IMR-90 (cell line): ENCODE measurements around the gene PPARD. TPM values are rescaled to one million over a fixed set of nuclear protein-coding genes. Genes with fewer than 3 reads are reported as not detected.

ENCODE experiments used
- ATAC-seq: fragments of 200-7000 bp; cut with Tn5 transposase; 2 replicates; pipeline ENCODE4 v1.9.1; 2020; ENCODE audit warnings: low read depth, mild to moderate bottlenecking, moderate library complexity
- BruUV-seq: library from RNA; stranded (reverse); fragments of 400-500 nt; replicated peaks from 2 replicates; lab custom pipeline; 2021; lab: Mats Ljungman, UMichigan
- CTCF ChIA-PET: fragments of 300-600 bp; formaldehyde crosslinking; extraction: SDS; loops from one replicate; lab custom pipeline; 2021; ENCODE audit warnings: antibody characterized with exemption; lab: Yijun Ruan, JAX
- POLR2A ChIA-PET: fragments of 300-600 bp; sonication (Branson Sonifier 250); formaldehyde crosslinking; loops from one replicate; lab custom pipeline; 2022; ENCODE audit warnings: antibody characterized with exemption; ENCODE audit not compliant: unreplicated experiment; lab: Charles Lee
- DNase-seq: peaks from one replicate; pipeline ENCODE4 v3.0.0; 2013
- H2AFZ ChIP-seq: replicated peaks from 2 replicates; pipeline ENCODE3; 2013; ENCODE audit warnings: low read length, mild to moderate bottlenecking; ENCODE audit not compliant: poor library complexity
- H2AK5ac ChIP-seq: 2 replicates; pipeline ENCODE4 v1.6.1; 2013; ENCODE audit warnings: low read depth, low read length, inconsistent platforms
- H2AK9ac ChIP-seq: replicated peaks from 2 replicates; pipeline ENCODE3; 2013; ENCODE audit warnings: mild to moderate bottlenecking, low read depth, low read length, moderate library complexity; ENCODE audit not compliant: poor library complexity
- H2BK120ac ChIP-seq: 2 replicates; pipeline ENCODE4 v1.6.1; 2013; ENCODE audit warnings: low read depth, low read length, inconsistent platforms
- H2BK15ac ChIP-seq: 3 replicates; pipeline ENCODE4 v1.6.1; 2013; ENCODE audit warnings: low read depth, low read length, inconsistent platforms
- H2BK20ac ChIP-seq: 2 replicates; pipeline ENCODE4 v1.6.1; 2013; ENCODE audit warnings: low read depth, mild to moderate bottlenecking, inconsistent platforms, low read length, moderate library complexity
- H2BK5ac ChIP-seq: 2 replicates; pipeline ENCODE4 v1.6.1; 2013; ENCODE audit warnings: mild to moderate bottlenecking, low read depth, low read length, inconsistent platforms; ENCODE audit not compliant: poor library complexity, severe bottlenecking
- H3K14ac ChIP-seq: replicated peaks from 2 replicates; pipeline ENCODE4 v1.6.1; 2013; ENCODE audit warnings: low read depth, low read length, inconsistent platforms
- H3K18ac ChIP-seq: 2 replicates; pipeline ENCODE4 v1.6.1; 2013; ENCODE audit warnings: low read depth, low read length, control low read depth
- H3K23ac ChIP-seq: 2 replicates; pipeline ENCODE4 v1.6.1; 2013; ENCODE audit warnings: low read depth, low read length, inconsistent platforms
- H3K27ac ChIP-seq: 2 replicates; pipeline ENCODE4 v1.5.1; 2013; ENCODE audit warnings: mild to moderate bottlenecking, control low read depth, low read length; ENCODE audit not compliant: insufficient read depth
- H3K27me3 ChIP-seq: 2 replicates; pipeline ENCODE4 v1.6.1; 2013; ENCODE audit warnings: low read length; ENCODE audit not compliant: control insufficient read depth, insufficient read depth
- H3K36me3 ChIP-seq: 2 replicates; pipeline ENCODE4 v1.6.1; 2013; ENCODE audit warnings: low read length, mixed read lengths; ENCODE audit not compliant: control insufficient read depth, insufficient read depth
- H3K4ac ChIP-seq: 2 replicates; pipeline ENCODE4 v1.6.1; 2013; ENCODE audit warnings: low read depth, low read length, inconsistent platforms
- H3K4me1 ChIP-seq: 2 replicates; pipeline ENCODE4 v1.6.1; 2013; ENCODE audit warnings: low read length, mixed read lengths; ENCODE audit not compliant: control insufficient read depth, insufficient read depth
- H3K4me2 ChIP-seq: 2 replicates; pipeline ENCODE4 v1.6.1; 2013; ENCODE audit warnings: low read depth, mild to moderate bottlenecking, control low read depth, low read length, moderate library complexity
- H3K4me3 ChIP-seq: 2 replicates; pipeline ENCODE4 v1.5.1; 2013; ENCODE audit warnings: low read depth, mild to moderate bottlenecking, control low read depth, low read length, moderate library complexity; ENCODE audit not compliant: insufficient read depth
- H3K56ac ChIP-seq: 2 replicates; pipeline ENCODE4 v1.6.1; 2013; ENCODE audit warnings: low read length, inconsistent platforms; ENCODE audit not compliant: insufficient read depth; ENCODE audit errors: extremely low read depth
- H3K79me1 ChIP-seq, 2 experiments: 2 replicates each; pipeline ENCODE4 v1.6.1; 2013; ENCODE audit warnings: low read length in 2 of 2, inconsistent platforms in 1 of 2, low read depth in 1 of 2
- H3K9ac ChIP-seq: 2 replicates; pipeline ENCODE4 v1.6.1; 2013; ENCODE audit warnings: low read depth, low read length, control low read depth
- H3K9me1 ChIP-seq: 2 replicates; pipeline ENCODE4 v1.6.1; 2013; ENCODE audit warnings: low read length, inconsistent platforms; ENCODE audit not compliant: insufficient read depth
- H3K9me3 ChIP-seq: 2 replicates; pipeline ENCODE4 v1.6.1; 2013; ENCODE audit warnings: low read length; ENCODE audit not compliant: control insufficient read depth, insufficient read depth
- H4K20me1 ChIP-seq: 2 replicates; pipeline ENCODE4 v1.6.1; 2013; ENCODE audit warnings: low read length, inconsistent platforms; ENCODE audit not compliant: insufficient read depth
- H4K5ac ChIP-seq: 2 replicates; pipeline ENCODE4 v1.6.1; 2013; ENCODE audit warnings: mild to moderate bottlenecking, low read depth, low read length, control low read depth
- H4K8ac ChIP-seq, 2 experiments: 2 replicates each; pipeline ENCODE4 v1.6.1; 2013; ENCODE audit warnings: low read depth in 2 of 2, low read length in 2 of 2, control low read depth in 1 of 2, inconsistent platforms in 1 of 2
- H4K91ac ChIP-seq: 2 replicates; pipeline ENCODE4 v1.6.1; 2013; ENCODE audit warnings: low read depth, low read length, inconsistent platforms; ENCODE audit not compliant: insufficient read depth
- CEBPB ChIP-seq: IDR thresholded peaks from 2 replicates; pipeline ENCODE4 v1.6.1; 2012; ENCODE audit warnings: low read depth, low read length, improper control_type of control experiment
- CHD1 ChIP-seq: IDR thresholded peaks from 2 replicates; pipeline ENCODE4 v1.6.1; 2012; ENCODE audit warnings: low read depth, low read length, improper control_type of control experiment
- MAFK ChIP-seq: IDR thresholded peaks from 2 replicates; pipeline ENCODE4 v1.6.1; 2012; ENCODE audit warnings: low read depth, low read length, improper control_type of control experiment
- MAZ ChIP-seq: IDR thresholded peaks from 2 replicates; pipeline ENCODE4 v1.6.1; 2012; ENCODE audit warnings: low read depth, mild to moderate bottlenecking, low read length, improper control_type of control experiment, moderate library complexity, borderline replicate concordance
- MXI1 ChIP-seq: IDR thresholded peaks from 2 replicates; pipeline ENCODE4 v1.6.1; 2012; ENCODE audit warnings: low read depth, mild to moderate bottlenecking, low read length, moderate library complexity, borderline replicate concordance
- POLR2A ChIP-seq: IDR thresholded peaks from 2 replicates; pipeline ENCODE4 v1.6.1; 2012; ENCODE audit warnings: mild to moderate bottlenecking, low read depth, low read length
- RAD21 ChIP-seq: IDR thresholded peaks from 2 replicates; pipeline ENCODE4 v1.6.1; 2012; ENCODE audit warnings: low read length, improper control_type of control experiment
- RCOR1 ChIP-seq: IDR thresholded peaks from 2 replicates; pipeline ENCODE4 v1.6.1; 2012; ENCODE audit warnings: mild to moderate bottlenecking, low read length, improper control_type of control experiment; ENCODE audit not compliant: insufficient replicate concordance
- RFX5 ChIP-seq: IDR thresholded peaks from 2 replicates; pipeline ENCODE4 v1.8.0; 2012; ENCODE audit warnings: low read depth, mild to moderate bottlenecking, low read length, moderate library complexity
- SMC3 ChIP-seq: fragments of 150-350 bp; IDR thresholded peaks from 2 replicates; pipeline ENCODE4 v1.6.1; 2016; ENCODE audit warnings: low read depth, mild to moderate bottlenecking, antibody characterized with exemption, low read length, moderate library complexity
- USF2 ChIP-seq: fragments of 150-350 bp; IDR thresholded peaks from 2 replicates; pipeline ENCODE4 v1.6.1; 2017; ENCODE audit warnings: mild to moderate bottlenecking, antibody characterized with exemption, low read length, low read depth
- WGBS, 2 experiments: methylation state at CpG; one replicate each; pipeline versions ENCODE4 v1.1.5 to v1.1.7; 2013; ENCODE audit warnings: missing lambda C conversion rate in 2 of 2; ENCODE audit not compliant: insufficient read length in 1 of 2; ENCODE audit errors: extremely low coverage in 2 of 2; 5-methylcytosine and 5-hydroxymethylcytosine counted together
- dilution Hi-C: fragments of 300-500 bp; cut with HindIII; formaldehyde crosslinking; loops from one replicate; pipeline ENCODE4 v1.14.3; 2018; ENCODE audit warnings: low sequenced_read_pairs; ENCODE audit not compliant: unreplicated experiment
- in situ Hi-C: fragments of 300-500 bp; cut with MboI; formaldehyde crosslinking; loops from 3 replicates; pipeline ENCODE4 v1.14.3; 2019; ENCODE audit warnings: low sequenced_read_pairs, inconsistent platforms, mixed read lengths
- intact Hi-C: fragments of 100-400 bp; cut with micrococcal nuclease; formaldehyde crosslinking; loops from 2 replicates; pipeline ENCODE4 v1.10.0; 2022
- polyA plus RNA-seq, 3 experiments: library from polyadenylated mRNA; depleted of rRNA; stranded (reverse); fragments of >200 nt; gene quantifications; 2 replicates each; pipeline ENCODE4 v1.2.3, GENCODE V29; 2012; ENCODE audit warnings: low replicate concordance in 1 of 3
- total RNA-seq: library from RNA; depleted of rRNA; stranded (reverse); fragments of >200 nt; gene quantifications from 2 replicates; pipeline ENCODE4 v1.2.3, GENCODE V29; 2012

The PPARD gene
- total and polyA plus RNA-seq, 2 of the 4 experiments (the other 2 are of a cell fraction), result 10.4 to 69.0 TPM

- Histone ChIP-seq H3K36me3 (no peaks in the 10 kb centered on the region), H4K5ac (no peak overlapping the region), H3K23ac (no peak overlapping the region), H4K91ac (no peak overlapping the region), H3K4ac (no peak overlapping the region), H2BK20ac (no peak overlapping the region), H4K8ac (no peak overlapping the region), H2AK5ac (no peak overlapping the region), H3K27me3 (peaks cover 6% of the 10 kb centered on the region; the same call in 1 of the 2 replicates), H3K79me1 (no peaks in the 10 kb centered on the region), H2BK5ac (no peak overlapping the region), H2AK9ac (no peak overlapping the region), H3K9ac (no peak overlapping the region), H2BK15ac (no peak overlapping the region), H3K4me3 (no peak overlapping the region), H3K27ac (no peak overlapping the region), H4K20me1 (no peaks in the 10 kb centered on the region), H3K4me1 (peaks cover 2% of the 10 kb centered on the region), H3K14ac (no peak overlapping the region), H2AFZ (no peak overlapping the region), H3K9me1 (no peaks in the 10 kb centered on the region), H3K56ac (no peak overlapping the region), H3K4me2 (no peak overlapping the region), H3K18ac (no peak overlapping the region), H3K9me3 (no peaks in the 10 kb centered on the region), H2BK120ac (no peak overlapping the region)
- no TSS peak for BruUV-seq
- CTCF ChIA-PET, result interaction anchor here (2.7 kb wide), 1 partner anchor 13 kb away, joined by 9 read pairs; no protein-coding TSS in a partner anchor
- POLR2A ChIA-PET, result no interaction called here
- ATAC-seq, result no peak
- TF ChIP-seq RAD21 (no peak), CHD1 (no peak), RFX5 (no peak), RCOR1 (no peak), CEBPB (no peak), POLR2A (no peak), MXI1 (no peak), SMC3 (no peak), MAZ (no peak), MAFK (no peak), USF2 (no peak)
- intact Hi-C loops, result no loop called here
- DNase-seq, result no peak
- dilution Hi-C loops, result no loop called here
- in situ Hi-C loops, result loop anchor here (25.0 kb wide), 1 partner anchor 432 kb away; the partner anchor contains the start of gene ARMC12
- 71% methylated on average over 1 of the region's 8 CpGs; no CpG with 5 or more reads in 1 of the 2 experiments for WGBS, 2 experiments
These were observed 37.2 kb upstream of the PPARD start for GRCh38 chr6:35305117-35305516.
